NCI-H2107 (cell line): ENCODE data around the gene LRRC72.
"Not testable (repeated sequence)": the region's sequence is repeated elsewhere in the genome, so short reads cannot be mapped to it uniquely, and the experiment has no call there.

Experiments used
- DNase-seq: peaks from one replicate; lab custom pipeline; 2025; lab: John Stamatoyannopoulos, UW

LRRC72 gene

DNA sequence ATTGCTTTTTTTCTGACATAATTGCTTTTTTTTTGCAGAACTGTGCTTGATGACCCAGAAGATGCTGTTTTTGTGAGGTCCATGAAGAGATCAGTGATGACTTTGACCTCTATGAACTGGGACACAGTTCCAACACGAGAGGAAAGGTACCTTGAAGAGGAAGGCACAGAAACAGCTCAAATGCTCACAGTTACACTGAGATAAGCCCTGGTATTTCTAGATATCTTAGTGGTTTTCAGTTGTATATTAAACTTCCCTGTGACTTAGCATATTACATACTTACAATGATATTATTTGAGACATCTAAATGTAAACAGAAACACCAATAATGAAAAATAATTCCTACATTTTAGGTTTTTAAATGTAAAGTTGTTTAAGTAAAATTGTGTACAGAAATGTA lies 54.7 kb downstream of the LRRC72 start:
- no peak for DNase-seq

DNA sequence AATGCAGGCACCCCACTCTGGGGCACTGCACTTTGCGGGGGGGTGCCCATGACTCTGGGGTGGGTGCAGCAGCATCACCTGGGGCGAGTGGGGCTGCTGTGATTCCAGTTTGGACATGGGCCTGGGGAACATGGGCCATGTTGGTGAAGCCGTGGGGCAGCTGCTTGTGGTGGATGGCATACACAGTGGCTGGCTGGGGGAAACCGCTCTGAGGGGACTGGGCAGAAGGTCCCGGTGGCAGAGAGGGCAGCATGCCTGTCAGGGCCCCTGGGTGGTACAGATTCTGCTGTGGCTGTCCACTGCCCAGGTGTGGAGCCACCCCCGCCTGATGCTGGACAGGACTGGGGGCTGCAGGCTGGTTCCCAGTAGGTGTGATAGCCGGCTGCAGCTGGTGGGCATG lies 57.2 kb downstream of the LRRC72 start:
- no peak for DNase-seq

DNA sequence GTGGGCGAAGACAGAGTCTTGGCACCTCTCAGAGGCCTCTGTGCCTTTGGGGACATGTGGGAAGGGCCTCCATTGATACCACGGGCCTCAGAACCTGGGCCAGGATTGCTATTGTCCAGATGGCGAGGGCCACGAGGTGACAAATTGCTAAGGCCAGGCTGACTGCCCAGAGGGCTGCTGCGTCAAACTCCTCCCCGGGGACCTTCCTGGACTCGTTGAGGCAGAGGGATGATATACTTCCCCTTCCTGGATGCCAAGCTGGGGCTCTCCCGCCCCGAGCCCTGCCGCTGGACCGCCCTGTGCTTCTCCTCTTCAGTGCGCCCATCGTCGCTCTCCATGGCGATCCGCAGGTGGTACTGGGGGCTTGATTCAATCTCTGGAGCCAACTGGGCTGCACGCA lies 58.9 kb downstream of the LRRC72 start:
- no peak for DNase-seq

DNA sequence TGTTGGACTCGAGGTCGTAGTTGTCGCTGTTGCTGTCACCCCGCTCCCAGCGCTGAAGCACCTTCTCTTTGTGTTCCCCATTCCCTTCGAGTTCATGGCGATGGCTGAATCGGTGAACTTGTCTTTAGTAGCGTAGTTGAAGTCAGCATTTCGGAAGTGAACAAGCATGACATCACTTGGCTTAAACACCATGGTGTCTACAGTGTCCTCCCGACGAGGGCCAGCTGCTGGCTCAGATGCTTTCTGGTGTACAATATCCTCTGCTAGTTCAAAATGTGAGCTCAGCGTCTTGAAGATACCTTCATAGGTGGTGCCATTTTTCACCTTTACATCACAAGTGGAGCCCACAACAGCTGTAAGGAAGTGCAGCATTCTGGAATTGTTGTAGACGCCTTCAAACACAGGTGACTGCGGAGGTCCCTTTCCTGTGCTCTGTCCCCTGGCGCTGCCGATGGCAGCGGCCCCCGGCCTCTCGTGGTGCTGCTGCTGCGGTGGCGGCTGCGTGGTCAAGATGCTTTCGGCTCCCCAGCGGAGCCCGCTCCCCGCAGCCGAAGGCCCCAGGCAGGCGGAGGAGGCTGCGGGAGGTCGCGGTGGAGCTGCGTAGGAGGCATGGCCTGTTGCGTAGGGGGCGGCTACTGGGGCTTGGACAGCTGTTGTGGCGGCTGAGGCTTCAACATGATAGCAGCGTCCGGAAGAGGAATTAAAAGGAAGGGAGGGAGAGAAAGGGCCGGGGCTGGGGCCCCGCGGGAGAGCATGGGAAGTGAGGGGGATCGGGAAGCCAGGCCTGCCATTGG lies 59.7 kb downstream of the LRRC72 start:
- no peak for DNase-seq

DNA sequence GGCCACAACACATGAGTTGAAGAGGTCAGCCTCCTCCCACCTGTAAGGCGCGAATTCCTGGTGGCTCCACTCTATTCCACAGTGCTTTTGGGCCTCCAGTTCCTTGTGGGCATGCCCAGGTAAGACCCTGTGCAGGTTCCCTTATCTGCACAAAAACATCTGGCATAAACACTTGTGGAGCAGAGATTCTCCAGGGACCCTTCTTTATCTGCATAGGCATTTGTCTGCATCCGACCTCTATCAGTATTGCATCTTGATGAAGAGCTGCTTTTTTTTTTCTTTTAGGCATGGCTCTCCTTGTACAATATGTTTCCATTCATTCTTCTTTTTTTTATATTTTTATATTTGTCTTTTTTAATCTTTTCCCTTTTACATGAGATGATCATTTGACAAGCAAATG lies 60.5 kb downstream of the LRRC72 start:
- no peak for DNase-seq

DNA sequence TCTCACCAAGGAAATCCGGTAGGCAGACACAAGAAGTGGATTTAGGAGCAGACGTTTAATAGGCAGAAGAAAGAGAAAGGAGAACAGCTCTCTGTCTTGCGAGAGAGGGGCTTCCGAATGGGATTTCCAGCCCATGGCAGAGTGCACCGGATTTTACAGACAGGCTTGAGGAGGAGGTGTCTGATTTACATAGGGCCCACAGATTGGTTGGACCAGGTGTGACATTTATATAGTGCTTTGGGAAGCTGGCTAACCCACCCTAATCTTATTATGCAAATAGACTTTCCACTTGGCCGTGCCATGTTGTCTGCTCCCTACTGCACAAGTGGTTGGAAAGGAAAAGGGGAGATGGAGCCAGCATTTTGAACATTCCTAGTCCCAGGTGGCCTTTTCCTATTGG lies 61.2 kb downstream of the LRRC72 start:
- no peak for DNase-seq

DNA sequence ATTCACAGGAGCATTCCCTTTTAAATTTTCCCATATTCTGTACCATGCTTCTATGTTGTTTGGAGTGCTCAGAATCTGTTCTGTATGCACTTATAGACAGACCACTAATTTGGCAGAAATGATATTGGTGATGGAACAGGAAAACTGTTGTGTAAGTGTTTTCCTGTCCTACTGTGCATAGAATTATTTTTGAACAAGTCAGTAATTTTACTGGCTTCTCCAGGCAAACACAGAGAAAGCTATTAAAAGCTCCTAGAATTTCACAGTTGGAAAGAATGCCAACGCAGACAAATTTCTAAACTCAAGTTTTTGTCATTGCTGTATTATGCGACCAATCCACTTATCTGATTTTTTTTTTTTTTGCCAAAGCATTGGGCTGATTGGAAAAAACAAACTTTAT lies 63.3 kb downstream of the LRRC72 start:
- no peak for DNase-seq

DNA sequence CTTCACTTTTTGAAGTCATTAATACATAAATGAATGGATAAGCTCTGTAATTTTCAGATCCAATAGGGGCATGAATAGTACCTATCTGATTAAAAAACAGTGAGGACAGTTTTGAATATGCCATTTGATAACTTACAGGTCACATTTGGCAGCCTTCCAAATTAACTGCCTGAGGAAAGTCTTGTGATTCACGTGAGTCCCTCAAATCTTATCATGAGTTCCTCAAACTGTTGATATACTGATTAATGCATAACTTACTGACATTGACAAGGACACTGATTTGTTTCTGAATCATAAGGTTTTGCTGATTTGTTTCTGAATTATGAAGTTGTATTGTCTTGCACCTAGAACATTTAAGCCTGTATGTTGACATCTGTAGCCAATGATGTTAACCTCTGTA lies 63.8 kb downstream of the LRRC72 start:
- no peak for DNase-seq

DNA sequence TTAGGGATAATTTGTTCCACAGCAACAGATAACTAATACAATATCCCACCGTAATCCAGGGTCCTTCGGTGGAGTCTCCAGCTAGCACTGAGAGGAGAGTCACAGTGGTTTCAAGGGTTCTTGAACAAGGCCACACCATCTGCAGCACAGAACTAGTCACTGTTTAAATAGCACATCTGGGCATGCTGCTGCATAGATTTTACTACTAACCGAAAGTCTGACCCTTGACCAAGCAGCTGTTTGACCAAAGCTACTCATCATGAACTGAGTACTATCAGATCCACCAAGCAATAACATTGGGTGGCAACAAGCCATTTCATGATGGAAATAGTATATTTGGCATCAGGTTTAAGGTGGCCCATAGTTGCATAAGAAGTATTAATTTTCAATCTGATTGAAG lies 65.8 kb downstream of the LRRC72 start:
- no peak for DNase-seq

DNA sequence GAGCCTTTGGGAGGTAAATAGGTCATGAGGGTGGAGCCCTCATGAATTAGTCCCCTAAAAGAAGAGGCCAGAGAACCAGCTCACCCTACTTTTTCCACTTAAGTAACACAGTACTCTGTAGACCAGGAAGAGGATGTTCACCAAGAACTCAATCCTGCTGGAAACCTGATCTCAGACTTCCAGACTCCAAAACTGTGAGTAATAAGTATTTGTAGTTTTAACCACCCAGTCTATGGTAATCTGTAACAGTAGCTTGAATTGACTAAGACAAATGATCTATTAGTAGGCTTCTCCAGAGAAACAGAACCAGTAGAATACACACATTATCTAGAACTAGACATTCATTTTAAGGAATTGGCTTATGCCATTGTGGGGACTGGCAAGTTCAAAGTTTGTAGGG lies 67.4 kb downstream of the LRRC72 start:
- DNase-seq = no peak

DNA sequence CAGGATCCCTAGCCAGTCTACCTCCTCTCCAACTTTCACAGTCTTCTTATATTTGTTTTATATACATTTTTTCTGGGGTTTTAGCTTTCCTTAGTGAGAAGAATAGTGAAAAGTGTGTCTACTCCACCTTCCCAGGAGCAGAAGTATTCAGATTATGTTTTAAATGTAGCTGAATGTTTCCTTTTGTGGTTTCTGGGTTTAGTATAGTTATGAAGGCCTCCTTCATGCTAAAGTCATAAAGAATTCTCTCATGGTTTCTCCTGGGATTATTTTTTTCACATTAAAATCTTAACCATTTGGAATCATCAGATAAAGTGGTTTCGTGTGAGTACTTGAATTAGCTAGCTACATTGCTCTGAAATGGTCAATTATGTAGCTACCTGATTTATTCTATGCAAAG lies 68.1 kb downstream of the LRRC72 start:
- no peak for DNase-seq

DNA sequence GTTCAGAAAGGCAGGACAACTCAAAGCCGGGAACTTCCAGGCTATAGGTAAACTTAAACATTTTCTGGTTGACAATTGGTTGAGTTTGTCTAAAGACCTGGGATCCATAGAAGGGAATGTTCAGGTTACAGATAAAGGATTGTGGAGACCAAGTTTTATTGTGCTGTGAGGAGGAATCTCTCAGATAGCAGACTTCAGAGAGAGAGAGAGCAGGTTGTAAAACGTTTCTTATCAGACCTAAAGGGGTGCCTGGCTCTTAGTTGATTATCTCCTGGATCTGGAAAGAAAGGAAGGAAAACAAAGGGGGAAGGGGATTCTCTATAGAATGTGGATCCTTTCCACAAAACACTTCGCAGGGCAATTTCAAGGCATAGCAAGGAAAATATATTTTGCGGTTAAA lies 69.0 kb downstream of the LRRC72 start:
- DNase-seq = not testable (repeated sequence)

DNA sequence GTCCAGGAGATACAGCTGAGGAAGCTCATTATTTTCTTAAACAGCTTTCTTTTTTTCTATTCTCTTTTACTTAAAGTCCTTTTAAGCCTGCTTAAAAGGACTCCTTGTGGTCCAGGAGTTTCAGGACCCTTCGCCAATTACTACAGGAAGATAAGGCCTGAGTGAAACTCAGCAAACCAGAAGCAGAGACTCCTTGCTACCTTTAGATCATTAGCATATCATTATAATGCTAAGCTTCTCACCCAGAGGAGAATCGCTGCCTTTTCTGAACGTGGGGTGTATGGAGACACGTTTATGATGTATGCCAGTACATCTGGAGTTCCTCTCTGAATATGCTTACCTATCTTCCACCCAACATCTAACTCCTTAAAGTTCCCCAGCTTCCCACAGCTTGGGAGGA lies 71.4 kb downstream of the LRRC72 start:
- no peak for DNase-seq

DNA sequence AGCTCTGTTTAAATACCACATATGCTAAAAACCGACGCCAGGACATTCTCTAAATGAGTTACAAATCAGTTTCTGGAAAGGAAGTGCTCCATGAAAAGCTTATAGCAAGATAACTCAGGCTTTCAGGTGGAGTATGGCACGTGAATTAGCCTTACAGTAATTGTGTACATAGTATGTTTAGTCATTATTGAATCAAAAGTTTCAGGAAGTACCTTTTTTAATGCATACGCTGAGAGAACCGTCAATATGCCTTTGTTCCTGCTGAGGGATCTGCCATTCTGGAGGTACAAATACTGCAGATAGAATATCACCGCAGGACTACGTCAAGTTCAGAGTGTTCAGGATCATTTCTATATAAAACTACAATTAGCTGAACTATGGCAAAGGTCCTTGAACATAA lies 73.2 kb downstream of the LRRC72 start:
- DNase-seq = no peak

DNA sequence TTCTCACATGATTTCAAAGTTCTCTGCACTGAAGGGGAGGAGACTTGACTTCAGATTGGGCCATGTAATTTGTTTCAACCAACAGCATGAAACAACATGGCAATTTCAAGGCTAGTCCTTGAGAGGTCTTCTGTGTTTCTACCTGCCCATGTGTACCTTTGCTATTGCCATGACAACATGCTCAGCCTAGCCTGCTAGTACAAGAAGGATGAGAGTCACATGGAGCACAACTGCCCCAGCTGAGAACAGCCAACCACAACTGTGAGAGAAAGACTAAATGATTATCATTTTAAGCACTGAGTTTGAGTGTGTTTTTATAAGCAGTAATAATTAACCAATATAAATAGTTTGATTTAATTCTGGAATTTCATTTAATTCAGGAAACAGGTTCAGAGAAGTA lies 77.0 kb downstream of the LRRC72 start:
- DNase-seq = no peak

DNA sequence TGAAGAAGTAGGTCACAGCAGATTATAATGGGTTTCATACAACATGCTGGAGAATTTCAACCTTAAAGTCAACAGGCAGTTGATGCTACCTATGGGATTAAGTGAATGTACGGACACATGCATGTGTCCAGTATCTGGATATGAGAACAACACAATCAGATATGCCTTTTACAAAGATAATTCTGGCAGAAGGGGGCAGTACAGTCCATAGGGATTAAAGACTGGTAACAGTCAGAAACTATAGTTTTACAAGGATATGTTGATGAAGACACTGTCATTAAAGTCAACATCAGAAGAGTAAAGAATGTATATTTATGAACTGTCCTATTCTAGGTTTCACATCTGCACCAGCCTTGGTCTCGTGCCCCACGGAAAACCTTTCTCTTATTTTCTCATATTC lies 77.4 kb downstream of the LRRC72 start:
- no peak for DNase-seq

DNA sequence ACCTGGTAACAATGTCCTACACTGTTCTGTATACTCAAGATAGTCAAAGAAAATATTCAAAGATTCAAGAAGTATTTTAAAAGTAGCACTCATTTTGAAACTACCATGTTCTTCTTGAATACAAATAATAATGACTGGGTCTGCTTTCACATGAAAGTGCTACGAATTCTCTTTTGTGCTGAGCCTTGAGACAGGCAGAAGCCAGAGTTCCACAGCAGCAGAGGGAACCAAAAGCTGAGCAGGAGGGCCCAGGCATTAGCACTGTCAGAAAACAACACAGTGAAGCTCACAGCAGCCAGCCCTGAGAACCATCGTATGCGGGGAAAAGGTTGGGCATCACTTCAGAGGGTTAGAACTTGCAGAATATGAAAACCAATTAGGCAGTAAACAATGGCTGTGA lies 80.1 kb downstream of the LRRC72 start:
- no peak for DNase-seq

DNA sequence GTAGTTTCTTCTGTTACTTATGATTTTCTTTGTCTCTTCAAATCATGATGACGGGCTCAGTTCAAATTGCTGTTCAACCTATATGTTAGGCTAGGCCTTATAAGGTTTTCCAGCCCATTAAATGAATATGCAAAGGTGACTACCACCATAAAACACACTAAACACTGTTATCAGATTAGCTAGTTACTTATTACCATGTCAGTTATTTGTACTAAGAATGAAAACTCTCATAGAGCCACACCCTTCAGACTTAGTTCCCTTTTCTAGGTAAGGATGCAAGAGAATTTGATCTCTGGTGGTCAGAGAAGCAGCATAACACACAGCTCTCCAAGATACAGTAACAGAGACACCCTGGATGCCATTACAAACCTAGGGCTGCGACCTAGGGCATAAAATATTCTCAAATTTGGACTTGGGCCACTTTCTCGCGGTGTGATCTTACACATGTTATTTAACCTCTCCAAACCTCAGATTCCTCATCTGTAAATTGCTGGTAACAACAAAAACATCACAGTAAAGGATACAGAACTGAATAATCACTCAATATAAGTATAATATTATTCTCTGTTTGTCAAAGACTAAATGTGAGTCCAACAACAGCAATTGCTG lies 83.3 kb downstream of the LRRC72 start:
- DNase-seq = no peak

DNA sequence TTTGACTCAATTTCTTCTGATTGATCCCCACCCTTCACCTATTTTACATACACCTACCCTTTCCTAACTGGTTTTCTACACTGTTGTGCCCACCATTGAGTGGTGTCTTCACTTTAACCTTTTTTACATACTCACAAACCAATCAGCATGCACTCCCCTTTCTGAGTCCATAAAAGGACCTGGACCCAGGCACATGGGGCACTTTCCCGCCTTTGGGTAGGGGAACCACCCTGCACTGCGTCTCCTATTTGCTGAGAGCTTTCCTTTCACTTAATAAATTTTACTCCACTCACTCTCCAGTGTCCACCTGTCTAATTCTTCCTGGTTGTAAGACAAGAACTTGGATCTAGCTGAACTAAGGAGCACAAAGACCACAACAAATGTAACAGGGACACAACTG lies 85.1 kb downstream of the LRRC72 start:
- DNase-seq = no peak

DNA sequence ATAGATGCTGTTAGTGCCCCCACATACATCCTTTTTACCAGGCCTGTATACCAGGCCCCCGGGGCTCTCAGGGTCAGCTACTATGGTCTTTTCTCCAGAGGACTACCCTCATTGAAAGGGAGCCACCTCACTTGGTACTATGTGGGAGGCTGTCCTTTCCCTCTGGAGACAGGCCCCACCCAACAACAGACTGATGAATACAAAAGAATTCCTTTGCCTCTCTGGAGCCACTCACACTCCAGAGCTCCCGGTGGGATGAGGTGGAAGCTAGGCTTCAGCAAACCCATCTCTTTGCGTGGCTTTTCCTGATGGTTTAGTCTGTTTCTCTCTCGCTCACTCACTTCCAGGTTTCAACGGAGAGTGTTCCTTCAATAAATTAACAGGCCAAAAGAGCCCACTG lies 88.6 kb downstream of the LRRC72 start:
- DNase-seq = no peak

DNA sequence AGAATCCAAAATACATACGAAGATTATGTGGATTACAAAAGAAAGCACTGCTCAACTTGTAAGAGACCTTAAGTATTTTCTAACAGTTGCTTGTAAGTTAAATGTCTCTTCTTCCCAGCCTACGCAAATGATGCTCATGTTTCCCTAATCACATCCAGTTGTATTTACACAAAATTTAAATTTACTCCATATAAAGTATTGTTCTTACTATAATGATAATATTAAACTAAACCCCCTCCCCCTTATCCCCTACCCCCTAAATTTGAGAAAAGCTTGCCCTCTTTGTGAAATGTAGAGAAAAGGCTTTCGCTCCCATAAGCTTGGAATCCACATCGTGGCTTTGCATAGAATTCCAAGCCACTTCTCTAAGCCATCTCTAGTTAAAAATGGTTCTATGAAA lies 89.5 kb downstream of the LRRC72 start:
- no peak for DNase-seq

DNA sequence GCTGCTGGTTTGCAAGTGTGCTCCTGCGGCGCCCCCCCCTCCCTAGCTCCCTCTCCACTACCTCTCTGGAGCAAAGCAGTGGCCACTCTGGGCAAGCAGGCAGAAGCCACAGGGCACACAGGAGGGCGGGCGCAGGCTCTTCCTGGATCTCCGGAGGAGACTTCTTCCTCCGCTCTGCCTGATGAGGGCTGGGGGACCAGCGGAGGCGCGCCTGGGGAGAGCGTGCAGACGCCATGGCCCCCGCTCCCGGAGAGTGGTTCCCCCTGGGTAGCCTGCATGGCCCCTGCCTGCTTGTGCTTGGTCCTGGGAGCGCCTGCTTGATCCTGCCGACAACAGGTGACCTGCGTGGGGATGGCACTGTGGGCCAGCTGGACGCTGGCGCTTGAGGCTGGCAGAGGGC lies 89.9 kb downstream of the LRRC72 start:
- no peak for DNase-seq

DNA sequence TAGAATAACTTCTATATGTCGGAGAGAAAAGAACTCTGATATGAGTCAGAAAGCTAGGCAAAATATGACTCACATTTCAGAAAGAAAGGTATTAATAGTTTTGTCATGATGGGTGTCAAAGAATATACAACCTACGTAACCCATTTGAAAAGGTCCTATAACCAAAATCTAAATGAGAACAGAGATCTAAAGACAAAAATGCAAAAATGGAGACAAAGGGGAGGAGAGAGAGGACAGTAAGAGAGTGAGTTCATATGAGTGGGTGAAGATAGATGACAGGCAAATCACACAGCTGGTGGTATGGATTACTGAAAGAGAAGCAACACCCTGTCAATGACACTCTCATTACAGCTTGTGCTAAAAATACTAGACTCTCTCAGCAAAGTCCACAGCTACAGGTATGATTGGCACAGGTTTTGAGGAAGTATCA lies 93.4 kb downstream of the LRRC72 start:
- no peak for DNase-seq

DNA sequence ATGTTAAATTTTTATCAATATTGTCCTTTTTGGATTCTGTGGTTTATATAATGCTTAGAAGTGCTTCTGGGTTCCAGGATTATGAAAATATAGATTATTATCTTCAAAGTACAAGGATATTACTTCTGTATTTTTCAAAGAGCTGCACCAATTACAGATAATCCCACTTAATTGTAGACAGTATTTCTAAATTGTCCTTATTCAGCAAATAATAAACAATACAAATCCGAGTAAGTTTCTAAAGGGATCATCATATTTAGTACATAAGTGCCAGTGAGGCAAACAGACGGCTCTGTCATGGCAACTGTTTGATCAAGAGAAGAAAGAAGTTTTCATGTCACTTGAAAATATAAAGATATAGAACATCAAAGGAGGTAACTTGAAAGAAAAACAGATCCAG lies 99.8 kb downstream of the LRRC72 start:
- no peak for DNase-seq
